ENCODE measurements around the gene PPIE. TPM values are rescaled to one million over a fixed set of nuclear protein-coding genes. Genes with fewer than 3 reads are reported as not detected.

The PPIE gene
- 34.2 TPM for polyA plus RNA-seq (2013, experiment 1 of 2)
- polyA plus RNA-seq (2013, experiment 2 of 2) = 37.7 TPM

DNA sequence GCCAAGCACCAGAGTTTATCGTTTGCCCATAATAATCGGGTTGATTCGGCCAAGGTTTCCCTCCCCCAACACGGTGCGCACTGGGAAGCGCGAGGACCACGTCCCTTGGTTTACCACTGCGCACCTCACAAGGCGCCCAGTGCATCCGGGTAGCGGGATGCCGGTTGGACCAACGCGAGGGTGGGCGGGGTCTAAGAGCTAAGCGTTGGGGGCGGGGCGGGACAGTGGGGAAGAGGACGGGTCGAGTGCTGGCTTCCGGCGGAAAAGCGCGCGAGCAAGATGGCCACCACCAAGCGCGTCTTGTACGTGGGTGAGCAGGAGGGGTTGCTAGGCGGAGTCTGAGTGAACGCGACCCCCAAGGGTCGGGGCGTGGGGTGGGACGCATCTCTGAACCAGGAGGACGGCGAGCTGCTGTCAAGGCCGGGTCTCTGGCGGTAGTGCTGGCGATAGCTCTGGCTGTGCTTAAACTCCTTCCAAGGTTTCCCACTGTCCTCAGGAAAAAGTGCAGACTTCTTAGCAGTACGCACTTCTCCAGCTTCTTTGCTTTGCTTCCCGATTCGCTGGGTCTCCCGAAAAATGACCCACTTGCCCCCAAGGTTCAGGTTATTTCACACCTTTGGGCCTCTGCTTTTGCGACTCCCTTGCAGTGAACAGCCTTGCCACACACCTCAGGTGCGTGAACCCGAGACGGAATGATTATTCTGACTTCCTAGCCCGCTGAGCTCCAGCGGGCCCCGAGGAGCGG is at the start of gene PPIE:
TSS of gene PPIE (plus strand) at position 261 of the 745 bp plus-strand sequence. CDS start at position 280, 19 bp downstream.
- Histone ChIP-seq H3K4me1 (ENCODE audit: insufficient read depth, low read length) (no peaks in the 10 kb centered on the region; the same call in 1 of the 2 replicates), H3K9ac (ENCODE audit: low read depth, low read length) (peak within 1 kb of the TSS; percentile 90), H3K9me3 (ENCODE audit: insufficient read depth, low read depth, low read length) (no peaks in the 10 kb centered on the region), H3K4me3 (ENCODE audit: low read length) (peak within 1 kb of the TSS; percentile 96), H3K27ac (ENCODE audit: low read depth, low read length) (no peak within 1 kb of the TSS; the same call in 1 of the 2 replicates), H3K27me3 (ENCODE audit: insufficient read depth, low read length) (peaks cover 42% of the 10 kb centered on the region), H3K36me3 (ENCODE audit: insufficient read depth, low read length) (peaks cover 37% of the 10 kb centered on the region)
- 1% methylated on average over 52 of the region's 52 CpGs for whole genome bisulfite sequencing

GRCh38 chr1:39689214-39689613 is 49.5 kb upstream of the PPIE start:
- WGBS = 100% methylated on average over 1 of the region's 2 CpGs
- no peak overlapping the region for H3K9ac ChIP-seq (ENCODE audit: low read depth, low read length)
- H3K27ac ChIP-seq (ENCODE audit: low read depth, low read length) = no peak overlapping the region
- no peak overlapping the region for H3K4me3 ChIP-seq (ENCODE audit: low read length)
- H3K4me1 ChIP-seq (ENCODE audit: insufficient read depth, low read length) = no peaks in the 10 kb centered on the region
- H3K9me3 ChIP-seq (ENCODE audit: insufficient read depth, low read depth, low read length) = no peaks in the 10 kb centered on the region
- peaks cover 96% of the 10 kb centered on the region for H3K27me3 ChIP-seq (ENCODE audit: insufficient read depth, low read length)
- no peaks in the 10 kb centered on the region for H3K36me3 ChIP-seq (ENCODE audit: insufficient read depth, low read length)

GRCh38 chr1:39689635-39690034 is 49.0 kb upstream of the PPIE start:
- no peak overlapping the region for H3K4me3 ChIP-seq (ENCODE audit: low read length)
- H3K9me3 ChIP-seq (ENCODE audit: insufficient read depth, low read depth, low read length) = no peaks in the 10 kb centered on the region
- peaks cover 96% of the 10 kb centered on the region for H3K27me3 ChIP-seq (ENCODE audit: insufficient read depth, low read length)
- no peak overlapping the region for H3K9ac ChIP-seq (ENCODE audit: low read depth, low read length)
- H3K36me3 ChIP-seq (ENCODE audit: insufficient read depth, low read length) = no peaks in the 10 kb centered on the region
- H3K4me1 ChIP-seq (ENCODE audit: insufficient read depth, low read length) = no peaks in the 10 kb centered on the region
- H3K27ac ChIP-seq (ENCODE audit: low read depth, low read length) = no peak overlapping the region

- Histone ChIP-seq H3K9me3 (ENCODE audit: insufficient read depth, low read depth, low read length) (no peaks in the 10 kb centered on the region), H3K27me3 (ENCODE audit: insufficient read depth, low read length) (peaks cover 96% of the 10 kb centered on the region)
- WGBS = 15% methylated on average over 2 of the region's 2 CpGs
Measured at GRCh38 chr1:39690225-39690624, 48.5 kb upstream of the PPIE start.

GRCh38 chr1:39690794-39691382 is 47.8 kb upstream of the PPIE start:
- Histone ChIP-seq H3K9ac (ENCODE audit: low read depth, low read length) (no peak overlapping the region), H3K27me3 (ENCODE audit: insufficient read depth, low read length) (peaks cover 100% of the 10 kb centered on the region), H3K4me3 (ENCODE audit: low read length) (peak overlapping the region; percentile 42), H3K36me3 (ENCODE audit: insufficient read depth, low read length) (no peaks in the 10 kb centered on the region), H3K9me3 (ENCODE audit: insufficient read depth, low read depth, low read length) (no peaks in the 10 kb centered on the region), H3K4me1 (ENCODE audit: insufficient read depth, low read length) (no peaks in the 10 kb centered on the region), H3K27ac (ENCODE audit: low read depth, low read length) (no peak overlapping the region)
- WGBS = 19% methylated on average over 28 of the region's 28 CpGs

More at GRCh38 chr1:39690225-39690624, 48.5 kb upstream of the PPIE start:
- Histone ChIP-seq H3K4me1 (ENCODE audit: insufficient read depth, low read length) (no peaks in the 10 kb centered on the region), H3K4me3 (ENCODE audit: low read length) (no peak overlapping the region), H3K36me3 (ENCODE audit: insufficient read depth, low read length) (no peaks in the 10 kb centered on the region), H3K27ac (ENCODE audit: low read depth, low read length) (no peak overlapping the region), H3K9ac (ENCODE audit: low read depth, low read length) (no peak overlapping the region)

DNA sequence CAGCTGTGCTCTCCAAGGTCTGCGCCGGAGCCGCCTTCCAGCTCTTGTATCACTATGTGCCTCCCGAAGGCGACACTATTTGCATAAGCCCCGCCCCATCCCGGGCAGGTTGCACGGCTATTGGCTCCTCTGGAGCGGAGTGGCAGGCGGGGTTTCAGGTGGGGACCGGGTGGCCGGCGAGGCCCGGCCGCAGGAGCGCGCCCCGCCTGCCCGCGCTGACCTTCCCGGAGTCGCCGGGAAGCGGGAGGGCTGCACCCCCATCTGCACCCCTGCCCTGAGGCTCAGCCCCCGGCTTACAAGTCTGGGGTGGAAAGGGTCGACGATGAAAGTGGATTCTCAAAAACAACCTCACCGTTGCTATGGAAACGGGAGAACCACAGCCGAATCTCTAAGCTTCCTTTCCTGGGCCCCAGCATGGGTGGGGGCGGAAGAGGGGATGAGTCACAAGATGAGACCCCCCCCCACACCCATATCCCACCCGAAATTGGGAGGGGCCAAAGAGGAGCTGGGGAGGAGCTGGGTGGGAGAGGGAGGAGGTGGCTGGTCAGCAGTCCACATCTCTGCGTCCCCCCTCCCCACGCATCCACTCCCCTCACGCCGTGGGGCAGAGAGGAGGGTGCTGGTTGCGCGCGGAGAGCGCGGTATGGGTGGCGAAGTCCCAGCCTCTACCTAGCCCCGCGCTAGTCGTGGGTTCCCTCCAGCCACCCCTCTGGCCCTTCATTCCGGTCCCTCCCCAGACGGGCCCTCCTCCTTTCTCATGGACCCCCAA is 47.1 kb upstream of the PPIE start, which contains the start of gene HPCAL4:
TSS of gene HPCAL4 (minus strand) at position 51 of the 769 bp plus-strand sequence. CDS start 6,830 bp downstream, outside the sequence.
- peaks cover 100% of the 10 kb centered on the region for H3K27me3 ChIP-seq (ENCODE audit: insufficient read depth, low read length)
- WGBS = 6% methylated on average over 41 of the region's 47 CpGs
- no peaks in the 10 kb centered on the region for H3K36me3 ChIP-seq (ENCODE audit: insufficient read depth, low read length)
- H3K4me1 ChIP-seq (ENCODE audit: insufficient read depth, low read length) = no peaks in the 10 kb centered on the region
- H3K9ac ChIP-seq (ENCODE audit: low read depth, low read length) = no peak within 1 kb of the TSS
- H3K4me3 ChIP-seq (ENCODE audit: low read length) = peak within 1 kb of the TSS; percentile 42
- no peak within 1 kb of the TSS for H3K27ac ChIP-seq (ENCODE audit: low read depth, low read length)
- H3K9me3 ChIP-seq (ENCODE audit: insufficient read depth, low read depth, low read length) = no peaks in the 10 kb centered on the region

- WGBS = 16% methylated on average over 56 of the region's 56 CpGs
- H3K27me3 ChIP-seq (ENCODE audit: insufficient read depth, low read length) = peaks cover 100% of the 10 kb centered on the region
- no peaks in the 10 kb centered on the region for H3K36me3 ChIP-seq (ENCODE audit: insufficient read depth, low read length)
- H3K4me1 ChIP-seq (ENCODE audit: insufficient read depth, low read length) = no peaks in the 10 kb centered on the region
- peak overlapping the region; percentile 42 for H3K4me3 ChIP-seq (ENCODE audit: low read length)
- H3K9ac ChIP-seq (ENCODE audit: low read depth, low read length) = no peak overlapping the region
- H3K9me3 ChIP-seq (ENCODE audit: insufficient read depth, low read depth, low read length) = no peaks in the 10 kb centered on the region
- no peak overlapping the region for H3K27ac ChIP-seq (ENCODE audit: low read depth, low read length)
Measured at GRCh38 chr1:39692152-39693074, 46.3 kb upstream of the PPIE start.

DNA sequence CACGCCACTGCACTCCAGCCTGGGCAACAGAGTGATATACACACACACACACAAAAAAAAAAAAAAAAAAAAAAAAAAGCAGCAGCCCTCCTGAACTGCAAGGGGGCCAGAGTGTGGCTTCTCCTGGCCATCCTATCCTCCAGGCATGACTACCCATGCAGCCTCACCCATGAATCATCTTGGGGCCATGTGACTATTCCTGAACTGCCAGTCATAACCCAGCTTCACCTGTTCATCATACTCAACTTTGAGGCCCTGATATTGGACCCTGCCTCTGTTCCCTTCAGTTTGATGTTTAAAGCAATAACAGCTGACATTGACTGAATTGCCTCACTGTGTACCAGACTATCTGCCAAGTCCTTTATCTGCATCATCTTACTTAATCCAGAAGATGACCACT is 44.7 kb upstream of the PPIE start:
- no peak overlapping the region for H3K27ac ChIP-seq (ENCODE audit: low read depth, low read length)
- peaks cover 100% of the 10 kb centered on the region for H3K27me3 ChIP-seq (ENCODE audit: insufficient read depth, low read length)
- H3K9ac ChIP-seq (ENCODE audit: low read depth, low read length) = no peak overlapping the region
- no peak overlapping the region for H3K4me3 ChIP-seq (ENCODE audit: low read length)
- no peaks in the 10 kb centered on the region for H3K36me3 ChIP-seq (ENCODE audit: insufficient read depth, low read length)
- no peaks in the 10 kb centered on the region for H3K4me1 ChIP-seq (ENCODE audit: insufficient read depth, low read length)
- WGBS = 100% methylated on average over 1 of the region's 1 CpG
- no peaks in the 10 kb centered on the region for H3K9me3 ChIP-seq (ENCODE audit: insufficient read depth, low read depth, low read length)

- 20% methylated on average over 1 of the region's 1 CpG for WGBS
- peaks cover 100% of the 10 kb centered on the region for H3K27me3 ChIP-seq (ENCODE audit: insufficient read depth, low read length)
Measured at GRCh38 chr1:39695016-39695415, 43.7 kb upstream of the PPIE start.

DNA sequence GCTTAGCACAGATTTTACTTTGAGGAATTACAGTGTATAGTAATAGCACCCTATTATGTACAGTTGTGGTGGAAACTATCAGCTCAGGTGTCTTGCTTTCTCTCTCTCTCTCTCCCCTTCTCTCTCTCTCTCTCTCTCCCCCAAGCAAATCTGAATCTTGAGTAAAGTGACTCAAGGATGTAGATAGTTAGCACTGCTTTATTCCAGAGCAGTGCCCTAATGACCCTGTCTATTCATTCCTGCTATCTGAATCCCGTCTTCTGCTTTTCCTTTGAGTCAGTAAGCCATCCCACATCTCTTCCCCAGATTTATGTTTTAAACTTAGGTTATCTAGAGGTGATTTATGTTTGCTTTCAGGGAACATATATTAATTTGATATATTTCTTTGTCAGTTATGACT is 42.2 kb upstream of the PPIE start:
- Histone ChIP-seq H3K9ac (ENCODE audit: low read depth, low read length) (no peak overlapping the region), H3K9me3 (ENCODE audit: insufficient read depth, low read depth, low read length) (no peaks in the 10 kb centered on the region), H3K27ac (ENCODE audit: low read depth, low read length) (no peak overlapping the region), H3K4me3 (ENCODE audit: low read length) (no peak overlapping the region), H3K27me3 (ENCODE audit: insufficient read depth, low read length) (peaks cover 100% of the 10 kb centered on the region), H3K36me3 (ENCODE audit: insufficient read depth, low read length) (no peaks in the 10 kb centered on the region), H3K4me1 (ENCODE audit: insufficient read depth, low read length) (peaks cover 3% of the 10 kb centered on the region; the same call in 1 of the 2 replicates)
- 33% methylated on average over 1 of the region's 1 CpG for WGBS

More at GRCh38 chr1:39695016-39695415, 43.7 kb upstream of the PPIE start:
- no peaks in the 10 kb centered on the region for H3K4me1 ChIP-seq (ENCODE audit: insufficient read depth, low read length)
- no peak overlapping the region for H3K9ac ChIP-seq (ENCODE audit: low read depth, low read length)
- no peak overlapping the region for H3K27ac ChIP-seq (ENCODE audit: low read depth, low read length)
- no peaks in the 10 kb centered on the region for H3K9me3 ChIP-seq (ENCODE audit: insufficient read depth, low read depth, low read length)
- H3K4me3 ChIP-seq (ENCODE audit: low read length) = no peak overlapping the region
- H3K36me3 ChIP-seq (ENCODE audit: insufficient read depth, low read length) = no peaks in the 10 kb centered on the region
